NB4 (cell line): ENCODE results near the gene NHERF1.

Source experiments
- DNase-seq: peaks from one replicate; pipeline ENCODE4 v3.0.0; 2010; ENCODE audit warnings: low read depth
- H3K4me3 ChIP-seq: one replicate; pipeline ENCODE4 v1.5.1; 2011; ENCODE audit warnings: mild to moderate bottlenecking, low read depth, low read length, moderate library complexity
- CTCF ChIP-seq: IDR thresholded peaks from one replicate; pipeline ENCODE4 v1.5.1; 2012; ENCODE audit warnings: low read depth, low read length
- MAX ChIP-seq: IDR thresholded peaks from 2 replicates; pipeline ENCODE4 v1.6.1; 2011; ENCODE audit warnings: low read depth, low read length
- MYC ChIP-seq: IDR thresholded peaks from 2 replicates; pipeline ENCODE4 v1.6.1; 2011; ENCODE audit warnings: low read depth, low read length
- POLR2A ChIP-seq: IDR thresholded peaks from 2 replicates; pipeline ENCODE4 v1.6.1; 2011; ENCODE audit warnings: mild to moderate bottlenecking; ENCODE audit not compliant: insufficient read length; ENCODE audit errors: extremely low read depth

Gene NHERF1

GRCh38 chr17:74722782-74723181 is 25.6 kb upstream of the NHERF1 start:
- TF ChIP-seq POLR2A (no peak), MAX (no peak), CTCF (no peak), MYC (no peak)
- no peak for DNase-seq
- H3K4me3 ChIP-seq: no peak overlapping the region

- no peak overlapping the region for H3K4me3 ChIP-seq
- TF ChIP-seq CTCF (no peak), POLR2A (no peak), MYC (no peak), MAX (no peak)
- DNase-seq: no peak
Observed at GRCh38 chr17:74723891-74724290, 24.5 kb upstream of the NHERF1 start.

GRCh38 chr17:74725111-74725510 is 23.3 kb upstream of the NHERF1 start:
- H3K4me3 ChIP-seq: no peak overlapping the region
- no peak for DNase-seq
- no peak for TF ChIP-seq MAX
- no peak for TF ChIP-seq POLR2A
- no peak for TF ChIP-seq MYC
- no peak for TF ChIP-seq CTCF

- no peak for DNase-seq
- TF ChIP-seq MAX (no peak), MYC (no peak), POLR2A (no peak), CTCF (no peak)
- H3K4me3 ChIP-seq: no peak overlapping the region
Observed at GRCh38 chr17:74728033-74728701, 20.3 kb upstream of the NHERF1 start.

- no peak overlapping the region for H3K4me3 ChIP-seq
- DNase-seq: no peak
- no peak for TF ChIP-seq CTCF
- TF ChIP-seq MAX: 0 out of 2 replicates have a peak, but pooled peaks have one; percentile 31
- TF ChIP-seq MYC: no peak
- no peak for TF ChIP-seq POLR2A
Observed at GRCh38 chr17:74728702-74729075, 19.7 kb upstream of the NHERF1 start.
